HUES64 (cell line): Measurements from ENCODE around the gene ARHGAP26.

Source experiments
- H3K27ac ChIP-seq: 2 replicates; pipeline ENCODE4 v1.7.0; 2013; ENCODE audit warnings: low read depth, low read length, inconsistent platforms
- H3K27me3 ChIP-seq: 2 replicates; pipeline ENCODE4 v1.6.1; 2013; ENCODE audit warnings: mild to moderate bottlenecking, low read length; ENCODE audit not compliant: insufficient read depth
- H3K36me3 ChIP-seq: 2 replicates; pipeline ENCODE4 v1.6.1; 2013; ENCODE audit warnings: mild to moderate bottlenecking, low read length; ENCODE audit not compliant: insufficient read depth
- H3K4me1 ChIP-seq: 2 replicates; pipeline ENCODE4 v1.6.1; 2013; ENCODE audit warnings: mild to moderate bottlenecking, low read length, moderate library complexity; ENCODE audit not compliant: insufficient read depth
- H3K4me3 ChIP-seq: 2 replicates; pipeline ENCODE4 v1.5.1; 2013; ENCODE audit warnings: mild to moderate bottlenecking, low read length, moderate library complexity
- H3K9ac ChIP-seq: 2 replicates; pipeline ENCODE4 v1.6.1; 2013; ENCODE audit warnings: mild to moderate bottlenecking, low read depth, low read length
- H3K9me3 ChIP-seq: 2 replicates; pipeline ENCODE4 v1.6.1; 2013; ENCODE audit warnings: low read depth, low read length; ENCODE audit not compliant: insufficient read depth
- WGBS: fragments of 150-250, 120-280 bp; methylation state at CpG from one replicate; pipeline ENCODE4 v1.1.7; 2013; ENCODE audit warnings: missing lambda C conversion rate; 5-methylcytosine and 5-hydroxymethylcytosine counted together

ARHGAP26 gene

DNA sequence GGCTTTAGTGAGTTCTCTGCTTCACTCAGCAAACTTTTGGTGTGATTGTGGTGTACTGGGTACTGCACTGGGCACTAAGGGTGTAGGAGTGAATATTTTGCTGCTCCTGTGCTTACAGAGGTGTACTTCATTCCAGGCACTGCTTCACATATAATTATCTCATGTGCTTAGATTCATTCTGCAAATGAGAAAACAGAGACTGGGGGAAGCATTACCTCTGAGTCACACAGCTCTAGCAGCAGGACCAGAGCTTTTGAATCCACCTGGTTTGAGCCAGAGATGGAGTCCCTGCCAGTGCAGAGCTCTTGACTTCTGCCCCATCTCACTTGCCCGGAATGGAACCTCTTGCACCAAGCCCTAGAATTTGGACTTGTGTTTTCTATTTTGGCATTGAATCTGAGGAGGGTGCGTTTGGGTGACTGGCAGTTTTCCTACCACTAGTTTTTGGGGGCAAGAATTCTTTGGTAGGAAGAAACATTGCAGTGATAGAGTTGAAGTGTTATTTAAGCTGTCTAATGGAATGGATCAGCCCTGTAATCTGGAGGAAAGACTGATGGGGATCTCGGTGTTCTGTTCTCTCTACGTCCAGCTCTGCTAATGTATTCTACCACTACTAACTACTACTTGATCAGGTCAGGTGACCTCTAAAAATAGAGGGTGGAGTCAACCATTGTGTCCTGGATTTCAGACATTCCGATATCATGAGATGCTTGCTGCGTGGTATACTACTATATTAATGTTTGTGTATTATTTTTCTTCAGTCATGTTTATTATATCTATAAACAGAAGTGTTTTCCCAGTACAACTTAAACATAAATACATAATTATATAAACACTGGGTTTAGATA, 2.5 kb downstream of the ARHGAP26 start:
- H3K27ac ChIP-seq: no peak overlapping the region
- 91% methylated on average over 3 of the region's 6 CpGs for WGBS
- H3K36me3 ChIP-seq: no peaks in the 10 kb centered on the region
- no peak overlapping the region for H3K9ac ChIP-seq
- no peaks in the 10 kb centered on the region for H3K9me3 ChIP-seq
- H3K4me3 ChIP-seq: no peak overlapping the region
- peaks cover 24% of the 10 kb centered on the region for H3K27me3 ChIP-seq
- peaks cover 17% of the 10 kb centered on the region for H3K4me1 ChIP-seq

DNA sequence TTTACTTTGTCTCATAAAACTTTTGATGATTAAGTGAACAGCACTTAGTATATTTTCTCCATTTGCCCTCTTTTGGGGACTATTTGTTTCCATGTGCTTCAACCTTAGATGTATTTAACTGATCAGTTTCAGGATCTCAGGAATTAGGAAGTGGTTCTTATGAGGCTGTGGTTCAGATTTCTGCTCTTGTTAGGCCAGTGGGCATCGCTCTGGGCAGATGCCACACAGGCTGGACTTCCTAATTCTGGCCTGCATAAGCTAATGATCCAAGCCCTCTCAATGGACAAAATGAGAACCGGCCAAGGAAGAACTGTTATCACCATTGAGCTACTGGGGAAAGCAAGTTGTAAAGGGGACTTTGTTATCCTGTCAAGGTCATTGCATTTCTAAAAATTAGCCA, 6.9 kb downstream of the ARHGAP26 start:
- no peak overlapping the region for H3K27ac ChIP-seq
- no peaks in the 10 kb centered on the region for H3K9me3 ChIP-seq
- 97% methylated on average over 2 of the region's 2 CpGs for WGBS
- H3K4me1 ChIP-seq: peaks cover 29% of the 10 kb centered on the region
- H3K9ac ChIP-seq: no peak overlapping the region
- H3K27me3 ChIP-seq: peaks cover 8% of the 10 kb centered on the region
- no peak overlapping the region for H3K4me3 ChIP-seq
- H3K36me3 ChIP-seq: no peaks in the 10 kb centered on the region

- H3K9ac ChIP-seq: no peak overlapping the region
Measured at GRCh38 chr5:142777850-142778249, 7.7 kb downstream of the ARHGAP26 start.

GRCh38 chr5:142779163-142779840, 9.1 kb downstream of the ARHGAP26 start:
- H3K27me3 ChIP-seq: no peaks in the 10 kb centered on the region
- H3K4me1 ChIP-seq: peaks cover 42% of the 10 kb centered on the region
- H3K27ac ChIP-seq: no peak overlapping the region
- WGBS: 84% methylated on average over 4 of the region's 4 CpGs
- H3K9ac ChIP-seq: no peak overlapping the region
- H3K9me3 ChIP-seq: no peaks in the 10 kb centered on the region
- no peak overlapping the region for H3K4me3 ChIP-seq
- H3K36me3 ChIP-seq: no peaks in the 10 kb centered on the region

More at GRCh38 chr5:142777850-142778249, 7.7 kb downstream of the ARHGAP26 start:
- H3K9me3 ChIP-seq: no peaks in the 10 kb centered on the region
- H3K4me1 ChIP-seq: peaks cover 29% of the 10 kb centered on the region
- peaks cover under 1% of the 10 kb centered on the region; the same call in 1 of the 2 replicates for H3K27me3 ChIP-seq
- H3K27ac ChIP-seq: no peak overlapping the region
- WGBS: 91% methylated on average over 3 of the region's 3 CpGs
- no peak overlapping the region for H3K4me3 ChIP-seq
- no peaks in the 10 kb centered on the region for H3K36me3 ChIP-seq

- WGBS: 41% methylated on average over 2 of the region's 2 CpGs
- Histone ChIP-seq H3K27me3 (no peaks in the 10 kb centered on the region), H3K27ac (0 out of 2 replicates have a peak overlapping the region, but pooled peaks have one; percentile 2), H3K4me1 (peaks cover 43% of the 10 kb centered on the region), H3K9ac (0 out of 2 replicates have a peak overlapping the region, but pooled peaks have one; percentile 4), H3K4me3 (no peak overlapping the region), H3K9me3 (no peaks in the 10 kb centered on the region), H3K36me3 (no peaks in the 10 kb centered on the region)
Measured at GRCh38 chr5:142780871-142781270, 10.7 kb downstream of the ARHGAP26 start.

GRCh38 chr5:142782976-142783530, 12.9 kb downstream of the ARHGAP26 start:
- Histone ChIP-seq H3K36me3 (no peaks in the 10 kb centered on the region), H3K4me1 (peaks cover 43% of the 10 kb centered on the region), H3K9ac (no peak overlapping the region), H3K27me3 (no peaks in the 10 kb centered on the region), H3K9me3 (no peaks in the 10 kb centered on the region), H3K4me3 (no peak overlapping the region), H3K27ac (no peak overlapping the region)
- WGBS: 82% methylated on average over 8 of the region's 8 CpGs

- Histone ChIP-seq H3K9ac (no peak overlapping the region), H3K27me3 (no peaks in the 10 kb centered on the region), H3K4me3 (no peak overlapping the region), H3K9me3 (no peaks in the 10 kb centered on the region), H3K36me3 (no peaks in the 10 kb centered on the region), H3K27ac (no peak overlapping the region), H3K4me1 (peaks cover 39% of the 10 kb centered on the region)
- WGBS: 61% methylated on average over 9 of the region's 9 CpGs
Measured at GRCh38 chr5:142783601-142784341, 13.6 kb downstream of the ARHGAP26 start.

DNA sequence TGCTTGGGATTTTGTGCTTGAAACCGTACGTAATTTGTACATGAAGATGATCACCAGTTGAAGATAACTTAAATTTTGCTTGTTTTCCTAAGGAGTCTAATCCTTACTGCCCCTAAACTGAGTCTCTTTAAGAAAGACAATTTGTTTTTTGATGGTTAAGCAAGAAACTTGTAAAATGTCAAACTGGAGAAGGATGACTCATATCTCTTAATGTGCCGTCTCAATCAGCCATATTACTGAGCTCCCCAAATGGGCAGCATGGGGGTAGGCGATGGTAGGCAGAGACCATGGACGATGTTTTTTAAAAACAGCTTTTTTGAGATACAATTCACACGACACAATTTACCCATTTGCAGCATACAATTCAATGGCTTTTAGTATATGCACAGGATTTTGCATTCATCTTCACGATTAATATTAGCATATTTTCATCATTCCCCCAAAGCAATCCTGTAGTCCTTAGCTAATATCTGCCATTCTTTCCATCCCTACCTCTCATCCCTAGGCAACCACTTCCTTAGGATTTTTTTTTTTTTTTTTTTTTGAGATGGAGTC, 14.3 kb downstream of the ARHGAP26 start:
- peaks cover 32% of the 10 kb centered on the region; the same call in 1 of the 2 replicates for H3K4me1 ChIP-seq
- no peak overlapping the region for H3K4me3 ChIP-seq
- no peak overlapping the region for H3K9ac ChIP-seq
- no peaks in the 10 kb centered on the region for H3K36me3 ChIP-seq
- no peaks in the 10 kb centered on the region for H3K27me3 ChIP-seq
- 91% methylated on average over 7 of the region's 7 CpGs for WGBS
- H3K9me3 ChIP-seq: no peaks in the 10 kb centered on the region
- H3K27ac ChIP-seq: no peak overlapping the region

- Histone ChIP-seq H3K27ac (no peak overlapping the region), H3K9me3 (no peaks in the 10 kb centered on the region), H3K4me1 (peaks cover 30% of the 10 kb centered on the region; the same call in 1 of the 2 replicates), H3K9ac (no peak overlapping the region), H3K27me3 (no peaks in the 10 kb centered on the region), H3K36me3 (no peaks in the 10 kb centered on the region), H3K4me3 (no peak overlapping the region)
- WGBS: 88% methylated on average over 5 of the region's 5 CpGs
Measured at GRCh38 chr5:142785206-142785605, 15.0 kb downstream of the ARHGAP26 start.

DNA sequence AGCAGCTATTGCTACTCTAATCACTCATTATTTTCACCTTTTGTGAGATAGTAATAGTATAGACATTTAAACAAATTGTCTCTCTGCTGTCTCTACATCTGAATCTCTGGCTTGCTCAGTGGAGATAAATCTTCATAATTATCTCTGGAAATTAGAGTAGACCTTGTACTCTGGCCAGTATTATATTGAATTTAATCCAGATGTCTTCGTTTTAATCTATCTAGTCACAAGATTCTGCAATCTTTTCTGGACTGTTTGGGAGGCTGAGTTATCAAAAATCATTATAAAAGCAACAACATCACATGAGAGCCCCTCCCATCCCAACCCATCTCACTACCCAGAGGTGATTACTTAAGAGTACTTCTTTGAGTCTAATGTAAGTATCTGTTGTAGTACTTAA, 19.0 kb downstream of the ARHGAP26 start:
- no peaks in the 10 kb centered on the region for H3K27me3 ChIP-seq
- H3K36me3 ChIP-seq: no peaks in the 10 kb centered on the region
- H3K9me3 ChIP-seq: no peaks in the 10 kb centered on the region
- no peak overlapping the region for H3K9ac ChIP-seq
- WGBS: no CpG with 5 or more reads among the region's 1 CpG
- H3K4me3 ChIP-seq: no peak overlapping the region
- no peak overlapping the region for H3K27ac ChIP-seq
- H3K4me1 ChIP-seq: peaks cover 2% of the 10 kb centered on the region; the same call in 1 of the 2 replicates
